Endothelial cell of umbilical vein (primary cell): ENCODE data around the gene C14orf180. TPM values are rescaled to one million over a fixed set of nuclear protein-coding genes. Genes with fewer than 3 reads are reported as not detected.

Experiments
- BruUV-seq: library from RNA; stranded (reverse); fragments of 400-500 nt; replicated peaks from 2 replicates; lab custom pipeline; 2021; lab: Mats Ljungman, UMichigan
- CTCF ChIA-PET: fragments of 300-600, 350-600 bp; sonication (Branson Sonifier 250); formaldehyde crosslinking; loops from one replicate; lab custom pipeline; 2021; ENCODE audit warnings: antibody characterized with exemption, inconsistent platforms; lab: Charles Lee
- POLR2A ChIA-PET: fragments of 300-600, 350-600 bp; sonication (Branson Sonifier 250); formaldehyde crosslinking; loops from one replicate; lab custom pipeline; 2021; ENCODE audit warnings: antibody characterized with exemption, inconsistent platforms; lab: Charles Lee
- DNase-seq: peaks from one replicate; pipeline ENCODE4 v3.0.0-alpha.2; 2011; ENCODE audit warnings: low read depth, low spot score
- FAIRE-seq: peaks from 2 replicates; lab custom pipeline; 2011; peaks lifted over from hg19 to GRCh38; lab: Jason Lieb, UNC
- H2AFZ ChIP-seq: 2 replicates; pipeline ENCODE4 v1.6.0; 2012; ENCODE audit warnings: low read depth, low read length, control low read depth, inconsistent platforms
- H3K27ac ChIP-seq: 2 replicates; pipeline ENCODE4 v1.5.1; 2011; ENCODE audit warnings: low read depth, mild to moderate bottlenecking, control low read depth, low read length, moderate library complexity; ENCODE audit not compliant: insufficient read depth
- H3K27me3 ChIP-seq, 2 experiments: 2 replicates each; pipeline versions ENCODE4 v1.6.0 to v1.6.1; 2011; ENCODE audit warnings: low read length in 2 of 2, mixed read lengths in 1 of 2; ENCODE audit not compliant: control insufficient read depth in 2 of 2, insufficient read depth in 2 of 2
- H3K36me3 ChIP-seq, 2 experiments: 2 replicates in 1 of 2; 3 replicates in 1 of 2; pipeline ENCODE4 v1.5.1; 2011; ENCODE audit warnings: low read length in 2 of 2, mild to moderate bottlenecking in 1 of 2, moderate library complexity in 1 of 2; ENCODE audit not compliant: control insufficient read depth in 2 of 2, insufficient read depth in 2 of 2; ENCODE audit errors: extremely low read depth in 1 of 2
- H3K4me1 ChIP-seq: 3 replicates; pipeline ENCODE4 v1.5.1; 2011; ENCODE audit warnings: mild to moderate bottlenecking, low read length; ENCODE audit not compliant: control insufficient read depth, insufficient read depth; ENCODE audit errors: extremely low read depth
- H3K4me2 ChIP-seq: 2 replicates; pipeline ENCODE4 v1.6.1; 2011; ENCODE audit warnings: low read length, control low read depth, mixed read lengths; ENCODE audit not compliant: insufficient read depth
- H3K4me3 ChIP-seq, 3 experiments: fragments of 200-600 bp in 1 of 3; sonication (generic), shearing (Covaris generic) in 1 of 3; replicated peaks in 1 of 3; 2 replicates each; pipeline ENCODE4 v1.5.1; 2011 to 2016; ENCODE audit warnings: control low read depth in 3 of 3, low read length in 3 of 3, mild to moderate bottlenecking in 2 of 3, inconsistent platforms in 1 of 3, low read depth in 1 of 3, moderate library complexity in 1 of 3; ENCODE audit not compliant: insufficient read depth in 1 of 3
- H3K79me2 ChIP-seq: 2 replicates; pipeline ENCODE4 v1.6.0; 2012; ENCODE audit warnings: low read length, inconsistent platforms; ENCODE audit not compliant: control insufficient read depth, insufficient read depth
- H3K9ac ChIP-seq: replicated peaks from 2 replicates; pipeline ENCODE3; 2011; ENCODE audit warnings: low read length, control low read depth; ENCODE audit not compliant: insufficient read depth; ENCODE audit errors: extremely low read depth
- H3K9me1 ChIP-seq: replicated peaks from 3 replicates; pipeline ENCODE4 v1.6.0; 2011; ENCODE audit warnings: mild to moderate bottlenecking, low read length; ENCODE audit not compliant: control insufficient read depth, insufficient read depth; ENCODE audit errors: extremely low read depth
- H3K9me3 ChIP-seq: replicated peaks from 2 replicates; pipeline ENCODE4 v1.5.1; 2012; ENCODE audit warnings: low read length, inconsistent platforms; ENCODE audit not compliant: control insufficient read depth, insufficient read depth
- H4K20me1 ChIP-seq: replicated peaks from 2 replicates; pipeline ENCODE3; 2011; ENCODE audit warnings: mild to moderate bottlenecking, low read length; ENCODE audit not compliant: control insufficient read depth, insufficient read depth; ENCODE audit errors: extremely low read depth
- EZH2 ChIP-seq: IDR thresholded peaks from 2 replicates; pipeline ENCODE4 v1.6.1; 2012; ENCODE audit warnings: borderline replicate concordance, low read depth, mild to moderate bottlenecking, moderate library complexity, low read length, inconsistent platforms; ENCODE audit not compliant: severe bottlenecking
- FOS ChIP-seq: IDR thresholded peaks from 2 replicates; pipeline ENCODE4 v1.6.1; 2011; ENCODE audit warnings: mild to moderate bottlenecking, low read length, moderate library complexity, borderline replicate concordance; ENCODE audit not compliant: insufficient read depth
- GATA2 ChIP-seq: IDR thresholded peaks from 2 replicates; pipeline ENCODE4 v1.7.0; 2011; ENCODE audit warnings: low read depth, mild to moderate bottlenecking, moderate library complexity, mixed read lengths, low read length; ENCODE audit not compliant: insufficient read length, insufficient read depth
- JUN ChIP-seq: IDR thresholded peaks from 2 replicates; pipeline ENCODE4 v1.6.1; 2011; ENCODE audit warnings: borderline replicate concordance, low read depth; ENCODE audit not compliant: insufficient read length, insufficient read depth
- MYC ChIP-seq: IDR thresholded peaks from one replicate; pipeline ENCODE4 v1.6.1; 2011; ENCODE audit warnings: mild to moderate bottlenecking, low read depth, low read length
- POLR2A ChIP-seq: IDR thresholded peaks from 2 replicates; pipeline ENCODE4 v1.6.1; 2012; ENCODE audit warnings: low read depth, mild to moderate bottlenecking, control low read depth, low read length
- POLR2AphosphoS5 ChIP-seq: IDR thresholded peaks from 2 replicates; pipeline ENCODE4 v1.6.1; 2012; ENCODE audit warnings: low read depth, mild to moderate bottlenecking, control low read depth, low read length, moderate library complexity; ENCODE audit not compliant: insufficient read depth
- dilution Hi-C: fragments of 300-500 bp; cut with MboI; formaldehyde crosslinking; loops from one replicate; pipeline ENCODE4 v1.15.0; 2019; ENCODE audit warnings: low sequenced_read_pairs; ENCODE audit not compliant: extremely low pct_ligation_motif_present
- intact Hi-C: fragments of 100-400 bp; cut with micrococcal nuclease; formaldehyde crosslinking; loops from one replicate; pipeline ENCODE4 v1.10.0; 2022
- polyA plus RNA-seq, 4 experiments: library from polyadenylated mRNA; depleted of rRNA in 3 of 4; stranded (reverse) in 3 of 4; unstranded in 1 of 4; fragments of >200 nt; gene quantifications; 2 replicates each; pipeline versions ENCODE4 v1.2.1 to v1.2.3, GENCODE V29; 2011 to 2012; ENCODE audit warnings: missing spikeins in 1 of 4
- total RNA-seq: library from RNA; stranded (reverse); gene quantifications from 2 replicates; pipeline ENCODE4 v1.2.3, GENCODE V29; 2021
- TF ChIP-seq, protein P1 (sequence below): IDR thresholded peaks from 2 replicates; pipeline ENCODE4 v1.6.1; 2011; ENCODE audit not compliant: insufficient read depth, insufficient read length
- TF ChIP-seq, protein P2 (sequence below), 2 donors: IDR thresholded peaks; 1 replicate in 1 of 2; 2 replicates in 1 of 2; pipeline ENCODE4 v1.5.1; 2011; ENCODE audit warnings: low read length in 2 of 2, mild to moderate bottlenecking in 2 of 2, moderate library complexity in 2 of 2, control low read depth in 1 of 2, inconsistent platforms in 1 of 2, low read depth in 1 of 2; ENCODE audit not compliant: insufficient read depth in 1 of 2; ENCODE audit errors: extremely low read depth in 1 of 2

The C14orf180 gene
- total and polyA plus RNA-seq, 2 donors (not counting 3 experiments of a cell fraction or from before 2014, with no cell fraction given): not detected

DNA sequence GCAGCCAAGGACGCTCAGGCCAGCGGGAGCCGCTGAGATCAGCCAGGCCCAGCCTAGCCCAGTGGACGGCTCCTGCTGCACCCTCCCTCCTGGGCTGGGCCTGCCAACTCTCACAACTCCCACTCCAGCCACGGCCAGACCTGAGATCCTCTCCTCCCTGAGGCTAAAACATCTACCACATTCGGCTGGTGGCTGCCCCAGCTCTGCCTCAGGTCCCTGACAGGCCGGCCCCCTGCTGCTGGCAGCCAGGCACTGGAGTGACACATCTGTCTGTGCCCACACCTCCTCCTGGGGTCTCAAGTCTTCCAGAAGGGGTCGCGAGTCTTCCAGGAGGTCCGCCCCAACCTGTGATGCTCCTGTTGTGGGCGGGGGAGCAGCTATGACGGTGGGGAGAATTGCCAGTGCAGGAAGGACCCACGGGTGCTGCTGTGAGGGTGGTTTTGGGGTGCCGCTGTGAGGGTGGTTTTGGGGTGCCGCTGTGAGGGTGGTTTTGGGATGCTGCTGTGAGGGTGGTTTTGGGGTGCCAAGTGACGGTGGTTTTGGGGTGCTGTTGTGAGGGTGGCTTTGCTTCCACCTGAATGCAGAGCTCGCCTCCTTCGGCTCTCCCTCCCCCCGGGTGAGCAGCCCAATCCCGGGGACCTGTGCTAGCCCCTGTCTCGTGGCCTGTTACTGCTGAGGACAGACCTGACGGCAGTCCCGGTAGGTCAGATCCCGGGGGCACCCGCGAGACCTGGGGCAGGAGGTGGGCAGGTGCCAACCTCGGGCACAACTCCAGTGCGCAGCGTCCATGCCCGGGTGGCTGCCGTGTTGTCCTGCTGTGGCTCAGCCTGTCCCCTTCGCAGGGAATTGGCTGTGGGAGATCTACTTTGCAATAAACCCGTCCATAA is 27.5 kb upstream of the C14orf180 start:
- POLR2A ChIA-PET: no interaction called here
- FAIRE-seq: no peak

More for the DNA sequence above, 27.5 kb upstream of the C14orf180 start:
- intact Hi-C loops: no loop called here
- Histone ChIP-seq H3K27me3 (no peaks in the 10 kb centered on the region), H3K4me1 (no peaks in the 10 kb centered on the region), H4K20me1 (no peaks in the 10 kb centered on the region), H3K79me2 (no peaks in the 10 kb centered on the region), H3K9ac (no peak overlapping the region), H3K27ac (no peak overlapping the region), H3K9me1 (no peaks in the 10 kb centered on the region), H3K4me2 (no peak overlapping the region), H3K4me3 (no peak overlapping the region), H3K36me3 (no peaks in the 10 kb centered on the region), H2AFZ (no peak overlapping the region), H3K9me3 (no peaks in the 10 kb centered on the region)
- dilution Hi-C loops: no loop called here
- BruUV-seq: no TSS peak
- TF ChIP-seq, protein P1, sequence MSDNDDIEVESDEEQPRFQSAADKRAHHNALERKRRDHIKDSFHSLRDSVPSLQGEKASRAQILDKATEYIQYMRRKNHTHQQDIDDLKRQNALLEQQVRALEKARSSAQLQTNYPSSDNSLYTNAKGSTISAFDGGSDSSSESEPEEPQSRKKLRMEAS: no peak
- no peak for TF ChIP-seq JUN
- no peak for TF ChIP-seq POLR2AphosphoS5
- TF ChIP-seq EZH2: no peak
- no peak for TF ChIP-seq POLR2A
- no peak for TF ChIP-seq MYC
- TF ChIP-seq FOS: no peak
- TF ChIP-seq GATA2: no peak
- TF ChIP-seq, protein P2, sequence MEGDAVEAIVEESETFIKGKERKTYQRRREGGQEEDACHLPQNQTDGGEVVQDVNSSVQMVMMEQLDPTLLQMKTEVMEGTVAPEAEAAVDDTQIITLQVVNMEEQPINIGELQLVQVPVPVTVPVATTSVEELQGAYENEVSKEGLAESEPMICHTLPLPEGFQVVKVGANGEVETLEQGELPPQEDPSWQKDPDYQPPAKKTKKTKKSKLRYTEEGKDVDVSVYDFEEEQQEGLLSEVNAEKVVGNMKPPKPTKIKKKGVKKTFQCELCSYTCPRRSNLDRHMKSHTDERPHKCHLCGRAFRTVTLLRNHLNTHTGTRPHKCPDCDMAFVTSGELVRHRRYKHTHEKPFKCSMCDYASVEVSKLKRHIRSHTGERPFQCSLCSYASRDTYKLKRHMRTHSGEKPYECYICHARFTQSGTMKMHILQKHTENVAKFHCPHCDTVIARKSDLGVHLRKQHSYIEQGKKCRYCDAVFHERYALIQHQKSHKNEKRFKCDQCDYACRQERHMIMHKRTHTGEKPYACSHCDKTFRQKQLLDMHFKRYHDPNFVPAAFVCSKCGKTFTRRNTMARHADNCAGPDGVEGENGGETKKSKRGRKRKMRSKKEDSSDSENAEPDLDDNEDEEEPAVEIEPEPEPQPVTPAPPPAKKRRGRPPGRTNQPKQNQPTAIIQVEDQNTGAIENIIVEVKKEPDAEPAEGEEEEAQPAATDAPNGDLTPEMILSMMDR (IDR thresholded peaks at IDR 0.05; ENCODE audit: extremely low read depth in 1 of 2, insufficient read depth in 1 of 2, low read depth in 1 of 2, low read length in 2 of 2): no peak
- CTCF ChIA-PET: interaction anchor here (1.4 to 1.5 kb wide), 2 partner anchors 13 to 414 kb away, joined by 3 to 4 read pairs; no protein-coding TSS in a partner anchor
- DNase-seq: no peak
